HepG2 (cell line): ENCODE measurements around the gene CBY1. TPM values are rescaled to one million over a fixed set of nuclear protein-coding genes. Genes with fewer than 3 reads are reported as not detected.

Source experiments
- ATAC-seq: fragments of 200-7000 bp; cut with Tn5 transposase; 3 replicates; pipeline ENCODE4 v1.9.1; 2020; ENCODE audit warnings: mild to moderate bottlenecking, moderate library complexity
- BruUV-seq: library from RNA; stranded (reverse); fragments of 400-500 nt; replicated peaks from 2 replicates; lab custom pipeline; 2021; lab: Mats Ljungman, UMichigan
- CTCF ChIA-PET: fragments of 300-600 bp; formaldehyde crosslinking; extraction: SDS; loops from one replicate; lab custom pipeline; 2021; ENCODE audit warnings: low total read pairs, inconsistent platforms, low intra/inter-chr PET ratio; lab: Yijun Ruan, JAX
- POLR2A ChIA-PET: fragments of 350-600 bp; sonication (Branson Sonifier 250); formaldehyde crosslinking; loops from one replicate; lab custom pipeline; 2020; ENCODE audit warnings: antibody characterized with exemption, inconsistent platforms; lab: Yijun Ruan, JAX
- DNase-seq: peaks from one replicate; pipeline ENCODE4 v3.0.0-alpha.2; 2015; ENCODE audit warnings: low spot score
- FAIRE-seq: peaks from 3 replicates; lab custom pipeline; 2011; peaks lifted over from hg19 to GRCh38; lab: Jason Lieb, UNC
- H2AFZ ChIP-seq: one replicate; pipeline ENCODE4 v1.6.1; 2011; ENCODE audit warnings: low read length, inconsistent platforms
- H3K27ac ChIP-seq: fragments of 300-600 bp; 3 replicates; pipeline ENCODE4 v1.8.0; 2011; ENCODE audit warnings: mixed run types, mild to moderate bottlenecking, mixed read lengths, low read length, inconsistent platforms; ENCODE audit not compliant: insufficient read depth; ENCODE audit errors: extremely low read length
- H3K27me3 ChIP-seq, 2 experiments: fragments of 200-600 bp in 1 of 2; 2 replicates in 1 of 2; 3 replicates in 1 of 2; pipeline versions ENCODE4 v1.6.0 to v1.8.0; 2011; ENCODE audit warnings: low read length in 2 of 2, mild to moderate bottlenecking in 2 of 2, moderate library complexity in 2 of 2, inconsistent platforms in 1 of 2; ENCODE audit not compliant: insufficient read depth in 2 of 2, control insufficient read depth in 1 of 2
- H3K36me3 ChIP-seq, 2 experiments: fragments of 200-600 bp in 1 of 2; replicated peaks in 1 of 2; 2 replicates in 1 of 2; 3 replicates in 1 of 2; pipeline versions ENCODE4 v1.5.1 to v1.8.0; 2011; ENCODE audit warnings: low read length in 2 of 2, inconsistent platforms in 1 of 2; ENCODE audit not compliant: insufficient read depth in 2 of 2, control insufficient read depth in 1 of 2
- H3K4me1 ChIP-seq: 2 replicates; pipeline ENCODE4 v1.5.1; 2012; ENCODE audit warnings: low read length, inconsistent platforms; ENCODE audit not compliant: insufficient read depth
- H3K4me2 ChIP-seq: 2 replicates; pipeline ENCODE4 v1.6.0; 2011; ENCODE audit warnings: low read depth, low read length, inconsistent platforms
- H3K4me3 ChIP-seq, 3 experiments: fragments of 200-600 bp in 1 of 3; sonication (generic), shearing (Covaris generic) in 1 of 3; replicated peaks in 1 of 3; 2 replicates each; pipeline ENCODE4 v1.5.1; 2011 to 2016; ENCODE audit warnings: low read length in 3 of 3, inconsistent platforms in 2 of 3, low read depth in 2 of 3, mild to moderate bottlenecking in 2 of 3, control low read depth in 1 of 3, mixed read lengths in 1 of 3; ENCODE audit not compliant: insufficient read depth in 1 of 3
- H3K79me2 ChIP-seq: one replicate; pipeline ENCODE4 v1.6.1; 2011; ENCODE audit warnings: low read length, inconsistent platforms; ENCODE audit not compliant: insufficient read depth
- H3K9ac ChIP-seq: 2 replicates; pipeline ENCODE4 v1.6.0; 2011; ENCODE audit warnings: mild to moderate bottlenecking, low read depth, low read length, inconsistent platforms; ENCODE audit not compliant: insufficient read depth
- H3K9me3 ChIP-seq: 2 replicates; pipeline ENCODE4 v1.5.1; 2012; ENCODE audit warnings: mild to moderate bottlenecking, low read length
- H4K20me1 ChIP-seq: 2 replicates; pipeline ENCODE4 v1.6.0; 2011; ENCODE audit warnings: inconsistent platforms, mild to moderate bottlenecking, low read length, moderate library complexity; ENCODE audit not compliant: insufficient read depth
- ATRX ChIP-seq: sonication (generic); formaldehyde crosslinking; IDR thresholded peaks from 2 replicates; pipeline ENCODE4 v1.4.0; 2020; ENCODE audit warnings: missing genetic modification reagents, borderline replicate concordance
- EED ChIP-seq: sonication (generic); formaldehyde crosslinking; IDR thresholded peaks from 2 replicates; pipeline ENCODE4 v1.5.0; 2020; ENCODE audit warnings: mild to moderate bottlenecking, missing genetic modification reagents
- EHMT2 ChIP-seq: fragments of 200-600 bp; sonication (generic); IDR thresholded peaks from 2 replicates; pipeline ENCODE4 v1.7.0; 2017; ENCODE audit warnings: antibody characterized with exemption, low read depth, low read length, borderline replicate concordance
- GLI4 ChIP-seq: sonication (generic); formaldehyde crosslinking; IDR thresholded peaks from 2 replicates; pipeline ENCODE4 v1.5.1; 2020; ENCODE audit warnings: missing genetic modification reagents, mild to moderate bottlenecking, moderate library complexity, borderline replicate concordance
- KLF9 ChIP-seq: IDR thresholded peaks from 2 replicates; pipeline ENCODE4 v1.6.1; 2016; ENCODE audit warnings: low read depth
- POLR2AphosphoS5 ChIP-seq: IDR thresholded peaks from 2 replicates; pipeline ENCODE4 v1.6.1; 2012; ENCODE audit warnings: low read depth, low read length
- SOX5 ChIP-seq: IDR thresholded peaks from 2 replicates; pipeline ENCODE4 v1.6.1; 2016; ENCODE audit warnings: borderline replicate concordance
- TEF ChIP-seq: sonication (generic); formaldehyde crosslinking; IDR thresholded peaks from 2 replicates; pipeline ENCODE4 v1.5.0; 2020; ENCODE audit warnings: missing genetic modification reagents
- ZBTB42 ChIP-seq: sonication (generic); formaldehyde crosslinking; IDR thresholded peaks from 2 replicates; pipeline ENCODE4 v1.5.0; 2020; ENCODE audit warnings: mild to moderate bottlenecking, missing genetic modification reagents
- ZEB1 ChIP-seq: IDR thresholded peaks from 2 replicates; pipeline ENCODE4 v1.6.1; 2012; ENCODE audit warnings: mild to moderate bottlenecking, low read depth, inconsistent platforms; ENCODE audit not compliant: insufficient replicate concordance
- ZMAT5 ChIP-seq: sonication (generic); formaldehyde crosslinking; IDR thresholded peaks from 2 replicates; pipeline ENCODE4 v1.5.0; 2020; ENCODE audit warnings: mild to moderate bottlenecking, low read depth, missing genetic modification reagents, borderline replicate concordance
- ZNF180 ChIP-seq: sonication (generic); formaldehyde crosslinking; IDR thresholded peaks from 2 replicates; pipeline ENCODE4 v1.4.0; 2020; ENCODE audit warnings: low read depth, missing genetic modification reagents, borderline replicate concordance
- ZNF414 ChIP-seq: sonication (generic); formaldehyde crosslinking; IDR thresholded peaks from 2 replicates; pipeline ENCODE4 v1.5.0; 2020; ENCODE audit warnings: missing genetic modification reagents
- ZNF629 ChIP-seq: sonication (generic); formaldehyde crosslinking; conservative IDR thresholded peaks from 2 replicates; pipeline ENCODE4 v1.5.0; 2020; ENCODE audit warnings: missing genetic modification reagents
- ZNF737 ChIP-seq: sonication (generic); formaldehyde crosslinking; IDR thresholded peaks from 2 replicates; pipeline ENCODE4 v1.5.0; 2020; ENCODE audit warnings: missing genetic modification reagents, mild to moderate bottlenecking, borderline replicate concordance
- WGBS: methylation state at CpG from one replicate; pipeline ENCODE4 v1.1.6; 2017; ENCODE audit warnings: low lambda C conversion rate; 5-methylcytosine and 5-hydroxymethylcytosine counted together
- in situ Hi-C: cut with HindIII; loops from 2 replicates; pipeline ENCODE4 v1.10.0; 2017; ENCODE audit warnings: low pct_unique_long_range_greater_than_20kb; ENCODE audit not compliant: extremely low pct_ligation_motif_present
- intact Hi-C: fragments of 100-400 bp; cut with micrococcal nuclease; formaldehyde crosslinking; loops from one replicate; pipeline ENCODE4 v1.10.0; 2022; ENCODE audit not compliant: unreplicated experiment
- polyA plus RNA-seq, 8 experiments: library from polyadenylated mRNA; depleted of rRNA in 3 of 8; stranded (reverse) in 7 of 8; unstranded in 1 of 8; fragments of >200 nt; fragmentation: Illumina TruSeq in 4 of 8; extraction: Trizol in 4 of 8; gene quantifications; 2 replicates each; pipeline versions ENCODE4 v1.2.1 to v1.2.3, GENCODE V29; 2011 to 2016; ENCODE audit warnings: low read depth in 4 of 8, missing spikeins in 1 of 8, mixed read lengths in 1 of 8; ENCODE audit not compliant: insufficient read depth in 1 of 8
- total RNA-seq, 5 experiments: library from RNA; depleted of rRNA; stranded (reverse); fragments of >200 nt; fragmentation: Illumina TruSeq; extraction: Trizol; gene quantifications; 2 replicates each; pipeline ENCODE4 v1.2.3, GENCODE V29; 2016; ENCODE audit warnings: low read depth in 1 of 5

The CBY1 gene
- total and polyA plus RNA-seq, 2 of the 13 experiments (the other 11 are each of a cell fraction or from before 2014, with no cell fraction given): 19.7 to 20.3 TPM

GRCh38 chr22:38645430-38645829 is 11.0 kb upstream of the CBY1 start:
- no peaks in the 10 kb centered on the region for H3K4me1 ChIP-seq
- in situ Hi-C loops: no loop called here

More at GRCh38 chr22:38645430-38645829, 11.0 kb upstream of the CBY1 start:
- H3K9ac ChIP-seq: no peak overlapping the region
- no peaks in the 10 kb centered on the region for H3K79me2 ChIP-seq
- no peak for TF ChIP-seq EHMT2
- no peak for TF ChIP-seq GLI4 (CRISPR knock-in tag)
- no peak for TF ChIP-seq EED
- TF ChIP-seq ATRX (CRISPR knock-in tag): no peak
- TF ChIP-seq KLF9 (CRISPR knock-in tag): no peak
- no peak for TF ChIP-seq TEF
- TF ChIP-seq ZEB1: no peak
- no peak for TF ChIP-seq ZNF414 (CRISPR knock-in tag)
- TF ChIP-seq ZBTB42 (CRISPR knock-in tag): no peak
- no peak for TF ChIP-seq SOX5 (CRISPR knock-in tag)
- TF ChIP-seq ZNF737 (CRISPR knock-in tag): no peak
- no peak for TF ChIP-seq ZNF629 (CRISPR knock-in tag)
- no peak for TF ChIP-seq ZMAT5 (CRISPR knock-in tag)
- no peak for TF ChIP-seq ZNF180 (CRISPR knock-in tag)
- TF ChIP-seq POLR2AphosphoS5: no peak
- no TSS peak for BruUV-seq
- no peak overlapping the region for H3K4me3 ChIP-seq
- no peaks in the 10 kb centered on the region for H3K9me3 ChIP-seq
- H3K4me2 ChIP-seq: no peak overlapping the region
- H2AFZ ChIP-seq: no peak overlapping the region
- H4K20me1 ChIP-seq: no peaks in the 10 kb centered on the region
- ChIA-PET POLR2A (no interaction called here), CTCF (no interaction called here)
- intact Hi-C loops: no loop called here
- no peak for FAIRE-seq
- DNase-seq: no peak
- 81% methylated on average over 2 of the region's 6 CpGs for WGBS
- no peaks in the 10 kb centered on the region for H3K36me3 ChIP-seq
- no peak overlapping the region for H3K27ac ChIP-seq
- H3K27me3 ChIP-seq: no peaks in the 10 kb centered on the region; a peak in 1 of 5 replicates
- ATAC-seq: no peak
